Kidney (tissue), 14 donors: ENCODE data around the gene ALOX15. TPM values are rescaled to one million over a fixed set of nuclear protein-coding genes. Genes with fewer than 3 reads are reported as not detected.
"Not testable (repeated sequence)": the region's sequence is repeated elsewhere in the genome, so short reads cannot be mapped to it uniquely, and the experiment has no call there.

Experiments used
- DNase-seq, 5 donors: peaks; one replicate each; pipeline ENCODE4 v3.0.0-alpha.2; 2013 to 2020
- FAIRE-seq: peaks from 2 replicates; lab custom pipeline; 2012; peaks lifted over from hg19 to GRCh38; lab: Jason Lieb, UNC
- H3K27ac ChIP-seq, 2 donors: one replicate each; pipeline ENCODE4 v1.7.0; 2013; ENCODE audit warnings: low read depth in 2 of 2, low read length in 2 of 2, inconsistent platforms in 1 of 2
- H3K27me3 ChIP-seq: one replicate; pipeline ENCODE4 v1.7.1; 2013; ENCODE audit warnings: low read length, inconsistent platforms; ENCODE audit not compliant: control insufficient read depth, insufficient read depth
- H3K36me3 ChIP-seq, 3 donors: one replicate each; pipeline versions ENCODE4 v1.7.0 to v1.7.1; 2013; ENCODE audit warnings: low read length in 3 of 3, control low read depth in 1 of 3, inconsistent platforms in 1 of 3; ENCODE audit not compliant: insufficient read depth in 3 of 3, control insufficient read depth in 2 of 3
- H3K4me1 ChIP-seq, 3 donors: one replicate each; pipeline versions ENCODE4 v1.7.0 to v1.7.1; 2013; ENCODE audit warnings: low read length in 3 of 3, inconsistent platforms in 1 of 3, low read depth in 1 of 3; ENCODE audit not compliant: control insufficient read depth in 2 of 3, insufficient read depth in 2 of 3
- H3K4me3 ChIP-seq, 3 donors: one replicate each; pipeline versions ENCODE4 v1.7.0 to v1.8.1; 2013; ENCODE audit warnings: low read length in 3 of 3, control low read depth in 1 of 3, inconsistent platforms in 1 of 3
- H3K9ac ChIP-seq, 3 donors: one replicate each; pipeline versions ENCODE4 v1.7.0 to v1.7.1; 2013; ENCODE audit warnings: low read length in 3 of 3, control low read depth in 1 of 3, inconsistent platforms in 1 of 3
- H3K9me3 ChIP-seq, 3 donors: one replicate each; pipeline versions ENCODE4 v1.7.0 to v1.7.1; 2013; ENCODE audit warnings: low read length in 3 of 3, control low read depth in 1 of 3, inconsistent platforms in 1 of 3; ENCODE audit not compliant: control insufficient read depth in 2 of 3, insufficient read depth in 1 of 3
- intact Hi-C: fragments of 100-400 bp; cut with DNase I; formaldehyde crosslinking; loops from one replicate; pipeline ENCODE4 v1.11.1; 2022
- polyA plus RNA-seq: library from polyadenylated mRNA; stranded (reverse); fragments of 350-450 nt; fragmentation: Illumina TruSeq; extraction: RNeasy Lipid Tissue Mini Kit (QIAGEN cat#74804); gene quantifications from one replicate; pipeline ENCODE4 v1.2.3, GENCODE V29; 2014; ENCODE audit warnings: low read depth, low replicate concordance; ENCODE audit not compliant: insufficient read depth
- total RNA-seq: library from RNA; stranded (reverse); fragmentation: NEBNext Ultra II Directional; extraction: Animal tissue kit (Norgen Biotek cat#: 25700); gene quantifications from one replicate; pipeline ENCODE4 v1.2.1, GENCODE V29; 2021
- TF ChIP-seq, protein P1 (sequence below): IDR thresholded peaks from 3 replicates; pipeline ENCODE4 v1.5.1; 2012; ENCODE audit warnings: mild to moderate bottlenecking, moderate library complexity, borderline replicate concordance; ENCODE audit not compliant: insufficient read depth; ENCODE audit errors: extremely low read depth
- donor health status: control.
- donor health status: control.
- donor health status: control.
- donor health status: control.
- donor health status: control.
- donor health status: DM: yes; HTN: yes; CAD: no.
- donor health status: Normal renal cell carcinoma (clear cell type).

Gene ALOX15
- total and polyA plus RNA-seq, 2 donors from 2014 or later: not detected

DNA sequence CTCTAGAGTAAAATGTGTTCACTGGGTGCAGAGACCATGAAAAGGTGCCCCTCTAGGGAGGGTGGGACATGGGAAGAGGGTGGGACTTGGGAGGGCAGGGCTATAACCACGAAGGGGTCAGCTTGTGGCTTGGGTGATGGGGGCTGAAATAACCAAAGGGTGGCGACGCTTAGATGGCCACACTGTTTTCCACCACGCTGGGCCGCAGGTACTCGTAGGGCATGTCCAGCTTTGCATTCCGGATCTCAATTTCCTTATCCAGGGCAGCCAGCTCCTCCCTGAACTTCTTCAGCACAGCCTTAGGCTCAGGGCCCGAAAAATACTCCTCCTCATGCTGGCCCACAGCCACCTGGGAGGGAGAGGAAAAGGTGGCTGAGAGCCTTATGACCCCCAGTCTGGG is 10.0 kb downstream of the ALOX15 start:
- intact Hi-C loops: no loop called here
- H3K36me3 ChIP-seq: no peaks in the 10 kb centered on the region
- H3K9me3 ChIP-seq: no peaks in the 10 kb centered on the region
- no peak overlapping the region for H3K27ac ChIP-seq
- DNase-seq (no peak), FAIRE-seq (no peak)
- no peaks in the 10 kb centered on the region for H3K4me1 ChIP-seq
- no peak overlapping the region for H3K4me3 ChIP-seq
- TF ChIP-seq, protein P1, sequence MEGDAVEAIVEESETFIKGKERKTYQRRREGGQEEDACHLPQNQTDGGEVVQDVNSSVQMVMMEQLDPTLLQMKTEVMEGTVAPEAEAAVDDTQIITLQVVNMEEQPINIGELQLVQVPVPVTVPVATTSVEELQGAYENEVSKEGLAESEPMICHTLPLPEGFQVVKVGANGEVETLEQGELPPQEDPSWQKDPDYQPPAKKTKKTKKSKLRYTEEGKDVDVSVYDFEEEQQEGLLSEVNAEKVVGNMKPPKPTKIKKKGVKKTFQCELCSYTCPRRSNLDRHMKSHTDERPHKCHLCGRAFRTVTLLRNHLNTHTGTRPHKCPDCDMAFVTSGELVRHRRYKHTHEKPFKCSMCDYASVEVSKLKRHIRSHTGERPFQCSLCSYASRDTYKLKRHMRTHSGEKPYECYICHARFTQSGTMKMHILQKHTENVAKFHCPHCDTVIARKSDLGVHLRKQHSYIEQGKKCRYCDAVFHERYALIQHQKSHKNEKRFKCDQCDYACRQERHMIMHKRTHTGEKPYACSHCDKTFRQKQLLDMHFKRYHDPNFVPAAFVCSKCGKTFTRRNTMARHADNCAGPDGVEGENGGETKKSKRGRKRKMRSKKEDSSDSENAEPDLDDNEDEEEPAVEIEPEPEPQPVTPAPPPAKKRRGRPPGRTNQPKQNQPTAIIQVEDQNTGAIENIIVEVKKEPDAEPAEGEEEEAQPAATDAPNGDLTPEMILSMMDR: no peak
- peaks cover 4% of the 10 kb centered on the region for H3K27me3 ChIP-seq
- H3K9ac ChIP-seq: no peak overlapping the region

DNA sequence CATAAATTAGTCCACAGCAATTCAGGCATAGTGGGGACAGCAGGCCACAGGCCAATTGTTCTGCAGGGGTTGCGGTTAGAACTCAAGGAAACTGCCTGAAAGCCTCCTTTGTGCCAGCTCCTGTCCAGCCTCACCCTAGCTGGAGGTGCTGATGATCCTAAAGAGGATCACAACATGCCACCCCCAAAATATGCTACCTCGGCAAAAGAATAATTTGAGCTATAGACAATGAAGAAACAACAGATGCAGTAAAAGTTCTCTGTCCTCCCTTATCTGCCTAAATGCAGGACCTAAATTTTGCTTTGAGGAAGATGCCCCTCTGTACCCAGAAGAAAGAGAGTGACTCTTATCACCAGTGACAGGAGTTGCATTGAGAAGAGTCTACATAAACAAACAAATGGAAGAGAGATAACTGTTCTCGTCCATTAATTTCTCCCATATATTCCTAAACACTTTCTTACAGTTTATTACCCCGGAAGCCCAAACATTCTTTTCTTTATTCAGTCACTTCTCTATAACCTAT is 14.7 kb downstream of the ALOX15 start:
- TF ChIP-seq, protein P1: no peak
- no peak overlapping the region for H3K27ac ChIP-seq
- intact Hi-C loops: loop anchor here (10.0 kb wide), 1 partner anchor 62 kb away; the partner anchor contains the start of gene GGT6
- H3K27me3 ChIP-seq: no peaks in the 10 kb centered on the region
- no peak overlapping the region for H3K9ac ChIP-seq
- no peak for DNase-seq
- H3K4me3 ChIP-seq: no peak overlapping the region
- H3K36me3 ChIP-seq: no peaks in the 10 kb centered on the region
- no peaks in the 10 kb centered on the region for H3K9me3 ChIP-seq
- no peak for FAIRE-seq
- H3K4me1 ChIP-seq: no peaks in the 10 kb centered on the region

DNA sequence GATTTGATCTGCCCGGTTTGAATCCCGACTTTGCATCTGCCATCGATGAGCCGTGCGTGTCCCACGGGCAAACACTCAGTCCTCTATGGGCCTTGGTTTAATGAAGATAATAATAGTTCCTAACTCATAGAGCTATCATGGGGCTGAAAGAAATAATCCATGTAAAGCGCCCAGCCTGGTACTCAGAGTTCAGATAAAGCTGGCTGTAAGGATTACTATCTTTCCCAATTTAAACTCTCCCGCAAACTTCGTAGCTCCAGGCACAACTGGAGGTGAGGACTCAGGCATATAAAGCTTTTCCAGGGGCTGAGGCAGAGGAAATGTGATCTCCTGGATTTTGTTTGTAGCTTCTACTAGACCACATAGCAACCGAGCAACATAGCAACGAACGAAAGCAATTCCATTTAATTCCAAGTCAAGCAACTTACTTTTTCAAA is 16.3 kb downstream of the ALOX15 start:
- intact Hi-C loops: loop anchor here (10.0 kb wide), 1 partner anchor 60 kb away; the partner anchor contains the start of gene GGT6
- no peaks in the 10 kb centered on the region for H3K9me3 ChIP-seq
- H3K4me3 ChIP-seq: no peak overlapping the region
- no peaks in the 10 kb centered on the region for H3K27me3 ChIP-seq
- no peak overlapping the region for H3K9ac ChIP-seq
- TF ChIP-seq, protein P1: no peak
- H3K4me1 ChIP-seq: no peaks in the 10 kb centered on the region
- no peak for FAIRE-seq
- H3K27ac ChIP-seq: no peak overlapping the region
- DNase-seq: peak in 3 of 5 donors; percentile 76 to 92 (median 87)
- H3K36me3 ChIP-seq: no peaks in the 10 kb centered on the region

DNA sequence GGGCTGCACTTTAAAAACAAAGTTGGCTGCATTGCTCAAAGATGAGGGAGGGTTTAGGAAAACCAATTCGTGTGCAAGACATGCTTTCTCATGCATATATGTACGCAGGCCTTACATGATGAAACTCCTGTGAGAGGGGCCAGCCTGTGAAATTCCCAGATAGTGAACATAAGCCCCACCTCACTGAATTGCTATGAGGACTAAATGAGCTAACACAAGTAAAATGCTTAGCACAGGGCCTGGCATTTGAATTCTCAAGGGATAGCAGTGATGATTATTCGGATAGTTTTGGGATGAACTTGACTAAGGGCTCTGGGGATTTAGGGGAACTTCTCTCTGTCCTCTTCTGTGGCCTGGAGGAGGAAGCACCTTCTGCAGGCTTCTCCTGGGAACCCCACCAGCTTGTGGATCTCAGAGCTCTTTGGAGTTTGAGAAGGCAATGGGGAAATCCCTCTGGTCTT is 17.0 kb downstream of the ALOX15 start:
- not testable (repeated sequence) for H3K9ac ChIP-seq, H3K9me3 ChIP-seq, FAIRE-seq, H3K27me3 ChIP-seq, DNase-seq, H3K27ac ChIP-seq, H3K4me1 ChIP-seq, H3K36me3 ChIP-seq, H3K4me3 ChIP-seq
- intact Hi-C loops: loop anchor here (10.0 kb wide), 1 partner anchor 60 kb away; the partner anchor contains the start of gene GGT6
